CD14-positive monocyte (primary cell): ENCODE results near the gene DGKI. TPM values are rescaled to one million over a fixed set of nuclear protein-coding genes. Genes with fewer than 3 reads are reported as not detected.
A peak's percentile ranks its signal among the peaks of the same experiment; 100 is the strongest.

Experiments
- DNase-seq, 3 donors: peaks; one replicate each; pipeline ENCODE4 v3.0.0-alpha.2; 2011 to 2022
- H2AFZ ChIP-seq: 2 replicates; pipeline ENCODE4 v1.6.0; 2012; ENCODE audit warnings: mild to moderate bottlenecking, low read depth, low read length, inconsistent platforms; ENCODE audit not compliant: insufficient read depth, poor library complexity, severe bottlenecking
- H3K27ac ChIP-seq, 2 donors: 1 replicate in 1 of 2; 2 replicates in 1 of 2; pipeline ENCODE4 v1.5.1; 2012 to 2013; ENCODE audit warnings: low read length in 2 of 2, control low read depth in 1 of 2, inconsistent platforms in 1 of 2, low read depth in 1 of 2, mild to moderate bottlenecking in 1 of 2
- H3K27me3 ChIP-seq, 2 donors: one replicate each; pipeline versions ENCODE4 v1.6.0 to v1.6.1; 2011 to 2013; ENCODE audit warnings: low read length in 2 of 2; ENCODE audit not compliant: control insufficient read depth in 2 of 2, insufficient read depth in 2 of 2
- H3K36me3 ChIP-seq, 2 donors: replicated peaks in 1 of 2; 1 replicate in 1 of 2; 2 replicates in 1 of 2; pipeline versions ENCODE4 v1.5.1 to v1.6.1; 2012 to 2013; ENCODE audit warnings: low read length in 2 of 2, control low read depth in 1 of 2, inconsistent platforms in 1 of 2, mild to moderate bottlenecking in 1 of 2; ENCODE audit not compliant: insufficient read depth in 2 of 2, control insufficient read depth in 1 of 2
- H3K4me1 ChIP-seq, 2 donors: 1 replicate in 1 of 2; 2 replicates in 1 of 2; pipeline versions ENCODE4 v1.5.1 to v1.6.1; 2012 to 2013; ENCODE audit warnings: low read length in 2 of 2, control low read depth in 1 of 2, inconsistent platforms in 1 of 2, mild to moderate bottlenecking in 1 of 2, moderate library complexity in 1 of 2; ENCODE audit not compliant: insufficient read depth in 2 of 2, control insufficient read depth in 1 of 2
- H3K4me2 ChIP-seq: replicated peaks from 2 replicates; pipeline ENCODE3; 2012; ENCODE audit warnings: low read length, moderate library complexity, mild to moderate bottlenecking; ENCODE audit not compliant: poor library complexity, severe bottlenecking; ENCODE audit errors: extremely low read depth
- H3K4me3 ChIP-seq, 3 experiments: fragments of 200-600 bp in 1 of 3; sonication (generic) in 1 of 3; replicated peaks in 1 of 3; 1 replicate in 2 of 3; 2 replicates in 1 of 3; pipeline ENCODE4 v1.5.1; 2011 to 2013; ENCODE audit warnings: low read length in 3 of 3, mild to moderate bottlenecking in 3 of 3, control low read depth in 2 of 3, low read depth in 2 of 3, inconsistent platforms in 1 of 3, moderate library complexity in 1 of 3
- H3K79me2 ChIP-seq: 2 replicates; pipeline ENCODE4 v1.6.0; 2012; ENCODE audit warnings: mild to moderate bottlenecking, control low read depth, inconsistent platforms, low read length, moderate library complexity; ENCODE audit not compliant: insufficient read depth
- H3K9ac ChIP-seq: 2 replicates; pipeline ENCODE4 v1.6.0; 2017; ENCODE audit warnings: low read length, mild to moderate bottlenecking; ENCODE audit not compliant: insufficient read depth, poor library complexity, severe bottlenecking
- H3K9me3 ChIP-seq, 2 donors: replicated peaks in 1 of 2; 1 replicate in 1 of 2; 2 replicates in 1 of 2; pipeline versions ENCODE4 v1.5.1 to v1.6.1; 2012 to 2013; ENCODE audit warnings: low read length in 2 of 2, control low read depth in 1 of 2; ENCODE audit not compliant: control insufficient read depth in 1 of 2, insufficient read depth in 1 of 2
- H4K20me1 ChIP-seq: 2 replicates; pipeline ENCODE4 v1.6.0; 2012; ENCODE audit warnings: mild to moderate bottlenecking, low read length, control low read depth, moderate library complexity; ENCODE audit not compliant: insufficient read depth
- H3K27ac Mint-ChIP-seq, 7 donors: one replicate each; pipeline ENCODE4 v1.8.0; 2020; ENCODE audit warnings: mild to moderate bottlenecking in 7 of 7, mixed read lengths in 7 of 7, moderate library complexity in 6 of 7, inconsistent platforms in 2 of 7
- H3K27me3 Mint-ChIP-seq, 3 donors: one replicate each; pipeline ENCODE4 v1.8.0; 2021 to 2022; ENCODE audit warnings: low read depth in 3 of 3, mild to moderate bottlenecking in 3 of 3, mixed read lengths in 3 of 3, moderate library complexity in 3 of 3, inconsistent platforms in 1 of 3
- H3K36me3 Mint-ChIP-seq, 2 donors: one replicate each; pipeline ENCODE4 v1.8.0; 2020; ENCODE audit warnings: mixed read lengths in 2 of 2, inconsistent platforms in 1 of 2, mild to moderate bottlenecking in 1 of 2
- H3K4me1 Mint-ChIP-seq: one replicate; pipeline ENCODE4 v1.8.0; 2020; ENCODE audit warnings: mild to moderate bottlenecking, mixed read lengths
- H3K4me3 Mint-ChIP-seq, 2 donors: one replicate each; pipeline ENCODE4 v1.8.0; 2020; ENCODE audit warnings: mild to moderate bottlenecking in 2 of 2, mixed read lengths in 2 of 2, moderate library complexity in 1 of 2
- H3K9me3 Mint-ChIP-seq, 7 donors: one replicate each; pipeline ENCODE4 v1.8.0; 2020 to 2022; ENCODE audit warnings: mixed read lengths in 7 of 7, mild to moderate bottlenecking in 6 of 7, moderate library complexity in 6 of 7, inconsistent platforms in 2 of 7
- WGBS: methylation state at CpG from one replicate; pipeline ENCODE4 v1.1.5; 2013; ENCODE audit warnings: missing lambda C conversion rate; ENCODE audit not compliant: insufficient coverage; 5-methylcytosine and 5-hydroxymethylcytosine counted together
- intact Hi-C, 2 donors: fragments of 100-400 bp; cut with micrococcal nuclease; formaldehyde crosslinking; loops; one replicate each; pipeline versions ENCODE4 v1.15.0 to v1.15.1; 2023
- polyA plus RNA-seq, 3 donors: library from polyadenylated mRNA; depleted of rRNA in 1 of 3; unstranded in 2 of 3; stranded (reverse) in 1 of 3; fragments of 300-500 nt in 2 of 3; fragments of >200 nt in 1 of 3; fragmentation: Illumina TruSeq in 2 of 3; gene quantifications; 1 replicate in 2 of 3; 2 replicates in 1 of 3; pipeline ENCODE4 v1.2.3, GENCODE V29; 2012 to 2021
- TF ChIP-seq, protein P1 (sequence below): fragments of 200-600 bp; IDR thresholded peaks from one replicate; pipeline ENCODE4 v1.8.0; 2022; ENCODE audit warnings: antibody characterized with exemption, mild to moderate bottlenecking

DGKI gene
- polyA plus RNA-seq, 3 donors = not detected

DNA sequence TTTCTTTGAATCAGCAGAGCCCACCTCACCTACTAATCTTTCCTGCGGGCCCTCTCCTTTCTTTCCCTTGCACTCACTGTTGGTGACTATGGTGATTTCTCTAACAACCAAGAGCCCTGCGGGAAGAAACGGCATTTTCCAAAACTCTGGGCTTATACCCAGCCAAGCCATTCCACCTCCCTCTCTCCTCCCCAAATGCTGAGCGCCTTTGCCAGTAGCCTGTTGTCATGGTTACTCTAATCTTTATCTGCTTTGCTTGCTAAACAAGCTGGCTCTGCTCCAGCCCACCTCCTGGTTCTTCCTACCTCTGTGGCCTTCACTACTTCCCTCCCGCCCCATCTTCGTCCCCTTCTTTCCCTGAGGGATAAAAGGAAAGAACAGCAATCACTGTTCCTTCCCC lies 86.7 kb downstream of the DGKI start:
- H3K36me3 Mint-ChIP-seq = no peaks in the 10 kb centered on the region
- Histone ChIP-seq H3K4me2 (no peak overlapping the region), H3K36me3 (no peaks in the 10 kb centered on the region), H3K9me3 (no peaks in the 10 kb centered on the region), H3K4me1 (peaks cover 17 to 24% of the 10 kb centered on the region in 2 donors), H3K79me2 (no peaks in the 10 kb centered on the region), H3K27me3 (no peaks in the 10 kb centered on the region), H3K4me3 (no peak overlapping the region), H3K9ac (no peak overlapping the region), H4K20me1 (no peaks in the 10 kb centered on the region), H3K27ac (no peak overlapping the region), H2AFZ (no peak overlapping the region)
- TF ChIP-seq, protein P1, sequence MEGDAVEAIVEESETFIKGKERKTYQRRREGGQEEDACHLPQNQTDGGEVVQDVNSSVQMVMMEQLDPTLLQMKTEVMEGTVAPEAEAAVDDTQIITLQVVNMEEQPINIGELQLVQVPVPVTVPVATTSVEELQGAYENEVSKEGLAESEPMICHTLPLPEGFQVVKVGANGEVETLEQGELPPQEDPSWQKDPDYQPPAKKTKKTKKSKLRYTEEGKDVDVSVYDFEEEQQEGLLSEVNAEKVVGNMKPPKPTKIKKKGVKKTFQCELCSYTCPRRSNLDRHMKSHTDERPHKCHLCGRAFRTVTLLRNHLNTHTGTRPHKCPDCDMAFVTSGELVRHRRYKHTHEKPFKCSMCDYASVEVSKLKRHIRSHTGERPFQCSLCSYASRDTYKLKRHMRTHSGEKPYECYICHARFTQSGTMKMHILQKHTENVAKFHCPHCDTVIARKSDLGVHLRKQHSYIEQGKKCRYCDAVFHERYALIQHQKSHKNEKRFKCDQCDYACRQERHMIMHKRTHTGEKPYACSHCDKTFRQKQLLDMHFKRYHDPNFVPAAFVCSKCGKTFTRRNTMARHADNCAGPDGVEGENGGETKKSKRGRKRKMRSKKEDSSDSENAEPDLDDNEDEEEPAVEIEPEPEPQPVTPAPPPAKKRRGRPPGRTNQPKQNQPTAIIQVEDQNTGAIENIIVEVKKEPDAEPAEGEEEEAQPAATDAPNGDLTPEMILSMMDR = no peak
- peaks cover 25% of the 10 kb centered on the region for H3K4me1 Mint-ChIP-seq
- H3K9me3 Mint-ChIP-seq = peaks cover 0 to 10% (median 3%) of the 10 kb centered on the region in 7 donors
- peaks cover 0 to 6% (median 1%) of the 10 kb centered on the region in 3 donors for H3K27me3 Mint-ChIP-seq
- intact Hi-C loops = no loop called here
- H3K4me3 Mint-ChIP-seq = no peak overlapping the region
- no peak for DNase-seq
- no peak overlapping the region for H3K27ac Mint-ChIP-seq
- WGBS = 93% methylated on average over 3 of the region's 6 CpGs

DNA sequence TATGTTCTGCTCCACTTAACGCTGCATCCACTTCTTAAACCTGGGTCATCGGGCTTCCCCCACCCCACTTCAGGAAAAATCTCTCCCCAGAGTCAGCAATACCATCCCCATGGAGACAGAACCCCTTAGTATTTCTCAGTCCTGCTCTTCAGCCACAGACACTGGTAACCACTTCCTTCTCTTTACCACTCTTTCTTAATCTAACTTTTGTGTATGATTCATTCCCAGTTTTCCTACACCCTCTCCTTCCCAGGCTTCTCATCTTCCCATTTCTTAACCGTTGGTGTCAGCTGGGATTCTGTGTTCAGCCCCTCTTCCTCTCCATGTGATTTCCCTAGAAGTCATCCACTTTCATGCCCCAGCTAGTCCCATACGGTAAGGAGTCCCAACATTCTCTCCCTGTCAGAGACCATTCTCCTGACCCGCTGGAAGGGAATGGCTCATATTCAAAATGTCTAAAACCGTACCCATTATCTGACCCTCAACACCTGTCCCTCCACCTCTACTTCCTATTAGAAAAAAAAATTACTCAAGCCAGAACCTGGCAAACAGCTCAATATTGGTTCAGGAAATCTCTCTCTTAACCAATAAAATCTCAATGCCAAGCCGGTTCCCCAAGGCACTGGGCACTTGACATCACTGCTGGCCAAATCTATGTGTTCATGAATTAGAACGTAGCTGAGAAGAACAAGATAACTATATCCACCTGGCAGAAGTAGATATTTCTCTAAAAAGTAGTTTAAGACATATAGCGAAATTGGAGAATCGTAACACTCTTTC lies 89.4 kb downstream of the DGKI start:
- TF ChIP-seq, protein P1 = no peak
- Histone ChIP-seq H3K27ac (no peak overlapping the region), H4K20me1 (no peaks in the 10 kb centered on the region), H3K4me1 (peaks cover 36 to 43% of the 10 kb centered on the region in 2 donors), H3K9ac (no peak overlapping the region), H3K27me3 (no peaks in the 10 kb centered on the region), H3K9me3 (no peaks in the 10 kb centered on the region), H2AFZ (no peak overlapping the region), H3K36me3 (no peaks in the 10 kb centered on the region), H3K4me3 (no peak overlapping the region), H3K79me2 (no peaks in the 10 kb centered on the region), H3K4me2 (no peak overlapping the region)
- H3K4me1 Mint-ChIP-seq = peaks cover 45% of the 10 kb centered on the region
- H3K27me3 Mint-ChIP-seq = peaks cover 0 to 6% (median 2%) of the 10 kb centered on the region in 3 donors
- intact Hi-C loops = no loop called here
- WGBS = 33% methylated on average over 6 of the region's 10 CpGs
- DNase-seq = no peak
- no peak overlapping the region for H3K27ac Mint-ChIP-seq
- H3K36me3 Mint-ChIP-seq = no peaks in the 10 kb centered on the region
- peak overlapping the region in 1 of 2 donors; percentile 16 for H3K4me3 Mint-ChIP-seq
- H3K9me3 Mint-ChIP-seq = peaks cover 0 to 7% (median 3%) of the 10 kb centered on the region in 7 donors
